Hippocampal formation (tissue), 2 donors: ENCODE results near the gene EIF4B.
A peak's percentile ranks its signal among the peaks of the same experiment; 100 is the strongest.

Source experiments
- DNase-seq, 2 donors: peaks; one replicate each; lab custom pipeline; 2025; lab: John Stamatoyannopoulos, UW

The EIF4B gene

GRCh38 chr12:53068811-53069585 lies 62.7 kb downstream of the EIF4B start:
- no peak for DNase-seq

DNA sequence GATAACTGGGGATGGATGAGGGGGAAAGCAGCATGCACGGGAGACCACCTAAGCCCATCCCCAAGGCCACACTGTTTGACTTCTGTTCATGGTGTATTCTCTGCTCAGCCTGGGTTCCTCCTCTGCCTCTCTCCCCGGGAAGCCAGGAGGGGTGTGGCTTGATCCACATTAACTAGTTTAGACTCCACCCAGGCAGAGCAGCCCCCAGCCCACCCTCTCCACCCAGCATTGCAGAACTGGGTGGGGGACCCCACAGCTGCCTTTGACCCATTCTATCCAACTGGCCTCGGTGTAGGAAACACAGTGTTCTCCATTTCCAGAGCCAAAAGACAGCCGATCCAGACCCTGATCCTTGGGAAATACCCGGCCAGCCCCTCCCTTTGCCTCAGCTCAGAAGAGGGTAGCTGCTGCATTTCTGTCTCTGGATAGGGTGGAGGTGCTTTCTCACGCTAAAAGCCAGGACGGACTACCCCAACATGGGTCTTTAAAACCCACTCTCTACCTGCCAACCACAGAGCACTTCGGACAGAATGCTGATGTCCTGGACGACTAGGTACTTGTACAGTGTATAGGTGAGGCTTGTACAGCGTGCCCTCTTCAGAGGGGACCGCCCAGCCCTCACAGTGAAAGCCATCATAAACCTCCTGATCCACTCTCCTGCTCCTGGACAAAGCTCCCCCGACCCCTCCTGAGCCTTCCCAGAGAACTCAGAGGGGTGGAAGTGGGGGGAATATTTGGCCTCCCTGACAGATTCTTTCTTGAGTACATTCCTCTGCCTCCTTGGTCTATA lies 63.6 kb downstream of the EIF4B start:
- DNase-seq: no peak

DNA sequence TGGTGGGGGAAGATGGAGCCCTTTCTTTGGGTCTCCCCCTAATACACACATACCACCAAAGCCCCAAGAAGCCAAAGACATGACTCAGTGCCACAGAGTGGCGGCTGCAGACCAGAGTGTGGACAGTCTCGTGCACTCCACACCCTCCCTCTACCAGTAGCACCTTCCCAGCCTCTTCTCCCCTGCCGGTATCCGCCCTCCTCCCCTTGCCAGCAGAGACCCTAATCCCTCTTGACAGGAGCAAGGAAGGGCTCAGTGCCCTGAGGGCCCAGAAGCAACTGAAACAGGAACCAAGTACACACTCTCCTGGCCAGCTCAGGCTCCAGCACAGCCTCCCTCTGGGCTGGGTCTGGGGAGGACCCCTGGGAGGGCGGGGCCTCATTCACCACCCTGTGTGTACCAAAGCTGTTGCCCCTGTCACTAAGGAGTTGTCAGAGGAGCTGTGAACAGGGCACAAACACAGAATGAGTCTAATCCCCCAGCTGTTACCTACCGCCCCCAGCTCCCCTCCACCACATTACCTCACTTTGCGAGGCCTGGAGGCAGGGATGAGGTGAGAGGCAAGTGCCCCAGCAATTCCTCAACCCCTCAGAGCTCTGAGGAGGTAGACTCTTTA lies 64.7 kb downstream of the EIF4B start:
- DNase-seq: no peak

DNA sequence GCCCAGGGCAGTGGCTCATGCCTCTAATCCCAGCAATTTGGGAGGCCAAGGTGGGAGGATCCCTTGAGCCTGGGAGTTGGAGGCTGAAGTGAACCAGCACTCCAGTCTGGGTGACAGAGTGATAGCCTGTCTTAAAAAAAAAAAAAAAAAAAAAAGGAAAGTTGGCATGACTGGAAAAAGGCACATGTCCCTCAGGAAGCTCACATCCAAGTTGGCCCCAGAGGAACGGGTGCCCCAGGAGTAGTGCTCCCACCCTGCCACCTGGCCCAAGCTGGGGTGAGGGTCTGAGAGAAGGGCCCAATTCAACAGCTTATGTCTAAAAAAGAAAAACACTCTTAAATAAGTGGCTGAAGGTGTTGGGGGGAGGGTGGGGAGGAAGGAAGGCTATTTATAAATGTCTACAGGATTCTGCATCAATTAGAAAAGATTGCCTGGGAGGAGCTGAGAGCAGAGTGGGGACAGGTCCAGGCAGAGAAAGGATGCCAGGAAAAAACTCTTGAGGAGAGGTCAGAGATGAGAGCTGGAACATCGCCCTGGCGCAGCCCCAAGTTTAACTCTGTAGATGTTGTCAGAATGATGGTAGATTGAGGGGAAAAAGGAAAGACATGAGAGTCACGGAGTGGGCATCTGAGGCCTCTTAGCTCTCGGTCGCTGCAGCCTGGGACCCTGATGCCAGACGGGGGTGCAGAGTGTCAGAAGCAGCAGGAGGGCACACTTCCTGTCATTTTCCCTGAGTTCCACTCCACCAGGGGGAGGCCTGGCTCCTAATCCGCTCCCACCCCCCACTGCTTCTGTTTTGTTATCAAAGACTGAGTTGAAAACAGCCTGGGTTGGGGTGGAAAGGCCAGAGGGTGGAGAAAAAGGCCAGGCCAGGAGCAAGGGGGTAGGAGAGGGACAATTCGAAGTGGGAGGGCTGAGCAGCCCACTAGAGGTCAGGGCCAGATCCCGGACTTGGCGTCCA lies 65.6 kb downstream of the EIF4B start:
- no peak for DNase-seq

DNA sequence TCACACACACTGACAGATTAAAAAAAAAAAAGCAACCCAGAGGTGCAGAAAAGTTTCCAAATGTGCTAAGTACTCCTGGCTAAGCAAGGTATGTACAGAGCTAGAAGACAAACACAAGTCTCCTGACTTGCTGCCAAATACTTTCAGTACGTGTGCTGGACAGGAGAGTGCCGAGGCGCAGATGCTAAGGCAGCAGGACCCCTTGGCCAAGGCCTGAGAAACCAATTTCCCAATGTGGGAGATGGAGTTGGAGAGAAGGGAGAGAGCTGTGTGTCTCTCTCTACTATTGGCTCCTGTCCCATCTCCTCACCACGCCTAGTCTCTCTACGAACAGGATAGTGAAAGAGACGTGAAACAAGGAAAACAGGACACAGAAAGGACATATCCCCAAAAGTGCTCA lies 67.6 kb downstream of the EIF4B start:
- no peak for DNase-seq

- no peak for DNase-seq
Measured at GRCh38 chr12:53074283-53074998, 68.2 kb downstream of the EIF4B start.

- no peak for DNase-seq
Measured at GRCh38 chr12:53074999-53075370, 68.7 kb downstream of the EIF4B start.

GRCh38 chr12:53076461-53076860 lies 70.2 kb downstream of the EIF4B start:
- no peak for DNase-seq

DNA sequence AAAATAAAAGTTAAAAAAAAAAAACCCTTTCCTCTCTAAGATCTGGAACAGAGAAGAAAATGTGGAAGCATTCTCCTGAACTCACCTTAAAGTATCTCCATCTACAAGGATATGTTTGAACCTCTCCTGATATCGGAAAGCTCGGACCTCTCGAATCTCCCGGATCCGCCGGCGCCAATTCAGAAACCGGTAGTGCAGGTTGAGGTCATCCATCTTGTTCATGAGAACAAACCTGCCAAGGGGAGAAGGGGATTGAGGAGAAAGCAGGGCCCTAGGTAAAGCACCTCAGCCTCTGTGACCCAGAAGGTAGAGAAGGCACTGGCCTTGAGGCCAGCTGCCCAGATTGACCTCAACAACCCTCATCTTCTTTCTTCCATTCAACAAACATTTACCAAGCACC lies 70.8 kb downstream of the EIF4B start:
- no peak for DNase-seq

DNA sequence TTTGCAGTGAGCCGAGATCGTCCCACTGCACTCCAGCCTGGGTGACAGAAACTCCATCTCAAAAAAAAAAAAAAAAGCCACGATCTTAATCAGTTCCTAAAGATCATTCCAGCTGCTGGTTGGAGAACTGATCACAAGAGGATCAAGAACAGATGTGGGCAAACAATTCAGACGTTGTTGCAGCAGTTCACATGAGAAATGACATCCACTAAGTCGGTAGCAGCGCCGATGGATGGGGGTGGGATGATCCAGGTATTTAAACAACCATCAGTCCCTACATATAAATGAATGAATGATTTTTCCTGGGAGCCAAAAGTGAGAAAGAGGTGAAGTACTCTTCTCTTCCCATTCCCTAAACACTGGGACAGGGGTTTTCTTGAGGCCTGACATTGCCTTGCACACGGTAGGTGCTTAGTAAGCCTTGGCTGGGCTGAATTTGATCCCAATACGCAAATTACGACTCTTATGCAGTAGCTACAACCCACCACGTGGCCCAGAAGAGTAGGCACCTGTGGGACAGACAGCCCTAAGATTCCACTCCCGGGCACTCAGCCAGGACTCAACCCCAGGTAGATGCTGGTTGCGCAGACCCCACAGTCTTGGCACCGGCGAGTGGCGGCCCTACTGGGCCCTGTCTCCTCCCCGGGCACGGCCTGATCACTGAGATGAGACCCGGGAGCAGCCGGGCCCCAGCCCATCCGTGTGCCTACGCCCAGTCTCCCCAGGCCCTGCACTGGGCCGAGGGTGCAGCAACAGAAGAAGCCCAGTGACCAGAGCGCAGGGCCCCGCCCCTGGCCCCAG lies 72.4 kb downstream of the EIF4B start:
- DNase-seq: no peak

DNA sequence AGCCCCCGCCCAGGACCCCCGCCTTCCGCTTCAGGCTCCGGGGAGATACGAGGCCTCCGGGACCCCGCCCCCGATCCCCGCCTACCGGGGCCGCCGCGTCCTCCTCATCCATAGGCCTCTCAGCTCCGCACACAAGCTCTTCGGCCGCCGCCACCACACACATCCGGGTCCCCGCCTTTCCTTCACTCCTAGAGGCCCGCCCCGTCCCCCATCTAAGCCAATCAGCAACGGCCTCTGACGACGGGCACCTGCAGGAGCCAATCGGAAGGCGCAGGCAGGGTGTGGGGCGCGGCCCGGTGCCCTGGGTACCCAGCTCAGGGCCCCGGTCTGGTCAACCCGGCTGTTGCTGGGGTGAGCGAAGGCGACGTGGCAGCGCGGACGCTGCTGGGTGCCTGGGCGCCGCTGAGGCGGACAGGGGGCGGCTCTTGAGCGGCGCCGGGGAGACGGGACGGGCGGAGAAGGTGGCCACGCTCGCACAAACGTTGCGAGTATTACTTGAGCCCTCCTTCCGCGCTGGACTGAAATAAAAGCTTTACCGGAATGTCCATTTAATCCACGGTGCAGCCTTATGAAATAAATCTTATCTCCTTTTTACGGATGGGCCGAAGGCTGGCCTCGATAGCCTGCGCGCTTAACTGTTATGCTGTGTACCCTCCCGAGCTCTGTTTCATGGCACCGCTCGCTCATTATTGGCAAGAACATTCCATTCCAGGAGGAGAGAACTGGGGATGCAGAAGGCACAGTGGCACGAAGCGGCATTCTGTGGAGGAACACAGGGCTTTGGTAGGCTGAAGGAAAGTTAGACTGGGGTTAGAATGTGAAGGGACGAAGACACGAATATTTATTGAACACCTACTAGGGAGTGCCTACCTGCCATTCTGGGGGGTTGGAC lies 73.2 kb downstream of the EIF4B start, which contains the start of gene SPRYD3:
SPRYD3 (minus strand) TSS at position 165 of the 892 bp plus-strand sequence; CDS start at position 108, 57 bp downstream.
- peak; percentile 95 to 99 for DNase-seq

- no peak for DNase-seq
Measured at GRCh38 chr12:53082637-53083175, 76.5 kb downstream of the EIF4B start.

- no peak for DNase-seq
Measured at GRCh38 chr12:53086361-53086760, 80.1 kb downstream of the EIF4B start.

DNA sequence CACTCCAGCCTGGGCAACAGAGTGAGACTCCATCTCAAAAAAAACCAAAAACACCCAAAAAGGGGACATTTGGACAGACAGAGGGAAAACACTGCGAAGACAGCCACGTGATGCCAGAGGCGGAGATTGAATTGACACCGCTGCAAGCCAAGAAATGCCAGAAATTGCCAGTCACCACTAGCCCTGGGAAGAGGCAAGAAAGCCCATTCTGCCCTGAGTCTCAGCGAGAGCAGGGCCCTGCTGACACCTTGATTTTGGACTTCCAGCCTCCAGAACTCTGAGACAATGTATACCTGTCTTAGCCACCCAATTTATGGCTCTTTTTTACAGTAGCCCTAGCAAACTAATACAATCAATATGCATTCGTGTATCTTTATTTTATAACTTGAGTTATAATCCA lies 83.8 kb downstream of the EIF4B start:
- no peak for DNase-seq

DNA sequence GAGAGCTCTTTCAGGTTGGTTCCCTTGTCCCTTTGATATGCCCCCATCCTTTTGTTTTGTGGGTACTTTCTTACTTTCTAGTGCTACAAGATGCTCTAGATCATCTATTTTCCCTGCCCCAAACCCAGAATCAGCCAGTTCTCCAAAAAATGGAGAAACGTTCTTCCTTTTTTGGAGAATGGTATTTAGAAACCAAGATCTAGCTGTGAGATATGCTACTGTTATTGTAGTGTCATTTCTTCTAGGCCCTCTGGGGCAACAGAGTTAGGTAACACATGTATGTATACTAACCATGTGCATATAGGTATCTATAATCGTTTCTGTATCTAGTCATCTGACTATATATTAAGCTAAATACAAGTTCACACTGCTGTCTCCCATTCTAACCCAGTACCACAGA lies 84.3 kb downstream of the EIF4B start:
- DNase-seq: no peak

- DNase-seq: no peak
Measured at GRCh38 chr12:53091756-53092155, 85.5 kb downstream of the EIF4B start.
